Stomach (tissue), 9 donors: Measurements from ENCODE around the gene LDB3. TPM values are rescaled to one million over a fixed set of nuclear protein-coding genes. Genes with fewer than 3 reads are reported as not detected.

Experiments
- DNase-seq, 2 donors: peaks; one replicate each; pipeline versions ENCODE4 v3.0.0 to v3.0.0-alpha.2; 2013 to 2019
- H3K27ac ChIP-seq, 5 donors: fragments of 200-600 bp in 4 of 5; sonication (generic) in 4 of 5; one replicate each; pipeline ENCODE4 v1.5.1; 2013 to 2019; ENCODE audit warnings: mild to moderate bottlenecking in 1 of 5, moderate library complexity in 1 of 5
- H3K27me3 ChIP-seq, 3 donors: fragments of 200-600 bp; sonication (generic); one replicate each; pipeline ENCODE4 v1.5.1; 2017 to 2019; ENCODE audit warnings: mixed run types in 1 of 3
- H3K36me3 ChIP-seq, 4 donors: fragments of 200-600 bp; sonication (generic); 1 replicate in 3 of 4; 2 replicates in 1 of 4; pipeline ENCODE4 v1.5.1; 2016 to 2019
- H3K4me1 ChIP-seq, 4 donors: fragments of 200-600 bp; sonication (generic); one replicate each; pipeline ENCODE4 v1.5.1; 2016 to 2019
- H3K4me3 ChIP-seq, 4 donors: fragments of 200-600 bp; sonication (generic) in 3 of 4; one replicate each; pipeline ENCODE4 v1.5.1; 2016 to 2019; ENCODE audit warnings: mild to moderate bottlenecking in 1 of 4
- H3K9me3 ChIP-seq, 4 donors: fragments of 200-600 bp; sonication (generic); one replicate each; pipeline ENCODE4 v1.5.1; 2016 to 2019
- CTCF ChIP-seq, 7 experiments: fragments of 450-650 bp in 4 of 7; fragments of 200-600 bp in 3 of 7; sonication (generic) in 3 of 7; IDR thresholded peaks; one replicate each; pipeline ENCODE4 v1.5.1; 2016 to 2019; ENCODE audit warnings: antibody characterized with exemption in 7 of 7, control low read depth in 2 of 7, mild to moderate bottlenecking in 1 of 7
- EP300 ChIP-seq: sonication (generic); formaldehyde crosslinking; IDR thresholded peaks from one replicate; pipeline ENCODE4 v1.6.1; 2017; ENCODE audit warnings: antibody characterized with exemption
- POLR2A ChIP-seq, 4 donors: fragments of 450-650 bp; IDR thresholded peaks; one replicate each; pipeline ENCODE4 v1.6.1; 2016; ENCODE audit warnings: antibody characterized with exemption in 4 of 4, control low read depth in 2 of 4, mild to moderate bottlenecking in 1 of 4, moderate library complexity in 1 of 4
- POLR2AphosphoS5 ChIP-seq, 3 donors: sonication (generic); formaldehyde crosslinking; IDR thresholded peaks; one replicate each; pipeline ENCODE4 v1.6.1; 2016; ENCODE audit warnings: antibody characterized with exemption in 3 of 3
- WGBS, 5 donors: extraction: QIAGEN DNeasy Blood & Tissue Kit in 3 of 5; methylation state at CpG; one replicate each; pipeline versions ENCODE4 v1.1.5 to v1.1.7; 2013 to 2018; 5-methylcytosine and 5-hydroxymethylcytosine counted together
- intact Hi-C: fragments of 100-400 bp; cut with DNase I; formaldehyde crosslinking; loops from one replicate; pipeline ENCODE4 v1.15.1; 2023; ENCODE audit warnings: low total_unique reads
- polyA plus RNA-seq, 3 donors: library from polyadenylated mRNA; stranded (reverse); fragments of 200-250 nt; gene quantifications; one replicate each; pipeline ENCODE4 v1.2.3, GENCODE V29; 2013
- total RNA-seq, 5 donors: library from RNA; depleted of rRNA; stranded (reverse); fragments of >200 nt; gene quantifications; one replicate each; pipeline versions ENCODE4 v1.1.0 to v1.2.3, GENCODE V29; 2014 to 2016
- donor health status: healthy with polysubstance abuse.
- donor health status: Bipolar disorder and iron deficiency.
- donor health status: healthy.

LDB3 gene
- total and polyA plus RNA-seq, 8 donors, result 0.29 to 8.5 (median 2.5) TPM

- Histone ChIP-seq H3K27ac (no peak overlapping the region), H3K27me3 (peaks cover 0 to 9% (median 0%) of the 10 kb centered on the region in 3 donors), H3K4me1 (peaks cover 7 to 44% (median 22%) of the 10 kb centered on the region in 4 donors), H3K36me3 (no peaks in the 10 kb centered on the region), H3K9me3 (no peaks in the 10 kb centered on the region), H3K4me3 (no peak overlapping the region)
- WGBS, 5 donors, result 76 to 93% (median 89%) methylated on average over 5 of the region's 5 CpGs
- no peak for DNase-seq
- TF ChIP-seq CTCF (IDR thresholded peaks at IDR 0.05) (no peak), POLR2A (IDR thresholded peaks at IDR 0.05) (no peak), POLR2AphosphoS5 (IDR thresholded peaks at IDR 0.05) (no peak), EP300 (no peak)
- intact Hi-C loops, result no loop called here
Measured at GRCh38 chr10:86690231-86690630, 21.9 kb downstream of the LDB3 start.

- intact Hi-C loops, result no loop called here
- no peak for DNase-seq
- H3K4me3 ChIP-seq, result no peak overlapping the region
- H3K4me1 ChIP-seq, result peaks cover 7 to 42% (median 22%) of the 10 kb centered on the region in 4 donors
- no peaks in the 10 kb centered on the region for H3K36me3 ChIP-seq
- no peak overlapping the region for H3K27ac ChIP-seq
- TF ChIP-seq POLR2A (IDR thresholded peaks at IDR 0.05) (no peak), CTCF (IDR thresholded peaks at IDR 0.05) (no peak), POLR2AphosphoS5 (IDR thresholded peaks at IDR 0.05) (no peak), EP300 (no peak)
- 63 to 78% (median 68%) methylated on average over 3 of the region's 3 CpGs; no CpG with 5 or more reads in 1 of the 5 donors for WGBS, 5 donors
- H3K27me3 ChIP-seq, result peaks cover 0 to 5% (median 0%) of the 10 kb centered on the region in 3 donors
- no peaks in the 10 kb centered on the region for H3K9me3 ChIP-seq
Measured at GRCh38 chr10:86690657-86691084, 22.4 kb downstream of the LDB3 start.

- no peak overlapping the region for H3K27ac ChIP-seq
- H3K4me3 ChIP-seq, result no peak overlapping the region
- peaks cover 7 to 42% (median 22%) of the 10 kb centered on the region in 4 donors for H3K4me1 ChIP-seq
- WGBS, 5 donors, result 81 to 96% (median 91%) methylated on average over 9 to 14 of the region's 14 CpGs
- H3K9me3 ChIP-seq, result no peaks in the 10 kb centered on the region
- no peaks in the 10 kb centered on the region for H3K27me3 ChIP-seq
- no peak for DNase-seq
- H3K36me3 ChIP-seq, result no peaks in the 10 kb centered on the region
- TF ChIP-seq EP300 (no peak), CTCF (IDR thresholded peaks at IDR 0.05) (no peak), POLR2AphosphoS5 (IDR thresholded peaks at IDR 0.05) (no peak), POLR2A (IDR thresholded peaks at IDR 0.05) (no peak)
- intact Hi-C loops, result no loop called here
Measured at GRCh38 chr10:86691333-86692022, 23.2 kb downstream of the LDB3 start.

- H3K4me3 ChIP-seq, result no peak overlapping the region
- peaks cover 7 to 42% (median 22%) of the 10 kb centered on the region in 4 donors for H3K4me1 ChIP-seq
- WGBS, 5 donors, result 80 to 97% (median 94%) methylated on average over 4 to 8 of the region's 8 CpGs
- H3K27me3 ChIP-seq, result no peaks in the 10 kb centered on the region
- H3K27ac ChIP-seq, result no peak overlapping the region
- intact Hi-C loops, result no loop called here
- H3K36me3 ChIP-seq, result no peaks in the 10 kb centered on the region
- no peak for DNase-seq
- H3K9me3 ChIP-seq, result no peaks in the 10 kb centered on the region
- no peak for TF ChIP-seq POLR2AphosphoS5 (IDR thresholded peaks at IDR 0.05)
- no peak for TF ChIP-seq EP300
- no peak for TF ChIP-seq POLR2A (IDR thresholded peaks at IDR 0.05)
- no peak for TF ChIP-seq CTCF (IDR thresholded peaks at IDR 0.05)
Measured at GRCh38 chr10:86692023-86692514, 23.8 kb downstream of the LDB3 start.
